Activated naive CD8-positive, alpha-beta T cell treated with anti-CD3 and anti-CD28 coated beads, Interleukin-2, amount 10 ng/mL, durations not matched to agents 7 days and 5 days (primary cell): Measurements from ENCODE around the gene GATC. TPM values are rescaled to one million over a fixed set of nuclear protein-coding genes. Genes with fewer than 3 reads are reported as not detected.

ENCODE experiments used
- ATAC-seq: fragments of 150-1000 bp; cut with Tn5 transposase; one replicate; pipeline ENCODE4 v1.10.0; 2021; ENCODE audit warnings: low read depth, moderate library complexity
- POLR2A ChIA-PET: fragments of 350-600 bp; sonication (Branson Sonifier 250); formaldehyde crosslinking; loops from one replicate; lab custom pipeline; 2021; ENCODE audit warnings: antibody characterized with exemption; lab: Charles Lee
- DNase-seq: peaks from one replicate; pipeline ENCODE4 v3.0.0; 2021
- H3K27ac Mint-ChIP-seq: one replicate; pipeline ENCODE4 v1.8.0; 2022; ENCODE audit warnings: mild to moderate bottlenecking, mixed read lengths
- H3K27me3 Mint-ChIP-seq: one replicate; pipeline ENCODE4 v1.8.0; 2022; ENCODE audit warnings: mild to moderate bottlenecking, moderate library complexity, mixed read lengths
- H3K36me3 Mint-ChIP-seq: one replicate; pipeline ENCODE4 v1.8.0; 2021; ENCODE audit warnings: mild to moderate bottlenecking, mixed read lengths
- H3K4me1 Mint-ChIP-seq: one replicate; pipeline ENCODE4 v1.8.0; 2021; ENCODE audit warnings: mixed read lengths
- H3K4me3 Mint-ChIP-seq: one replicate; pipeline ENCODE4 v1.8.0; 2022; ENCODE audit warnings: mild to moderate bottlenecking, moderate library complexity, mixed read lengths
- H3K9me3 Mint-ChIP-seq: one replicate; pipeline ENCODE4 v1.8.0; 2021; ENCODE audit warnings: mixed read lengths
- total RNA-seq, 2 experiments: library from RNA; stranded (reverse); gene quantifications; one replicate each; pipeline ENCODE4 v1.2.3, GENCODE V29; 2021

Gene GATC, protein sequence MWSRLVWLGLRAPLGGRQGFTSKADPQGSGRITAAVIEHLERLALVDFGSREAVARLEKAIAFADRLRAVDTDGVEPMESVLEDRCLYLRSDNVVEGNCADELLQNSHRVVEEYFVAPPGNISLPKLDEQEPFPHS
- 10 to 100 TPM; 26.4 to 31.3 TPM for total RNA-seq

GRCh38 chr12:120445911-120446843 lies at the start of gene GATC, which contains the start of gene TRIAP1:
TSS of gene GATC (plus strand) at chr12:120446444. CDS start at chr12:120446481, 37 bp downstream.
TSS of gene TRIAP1 (minus strand) at chr12:120446384. CDS start at chr12:120446372, 12 bp downstream.
- Mint-ChIP-seq H3K4me3 (peak within 1 kb of the TSS; percentile 92), H3K36me3 (peaks cover 26% of the 10 kb centered on the region), H3K4me1 (peaks cover 24% of the 10 kb centered on the region), H3K27me3 (no peaks in the 10 kb centered on the region), H3K27ac (peak within 1 kb of the TSS; percentile 96), H3K9me3 (no peaks in the 10 kb centered on the region)
- DNase-seq (peak; percentile 92), ATAC-seq (peak; percentile 95)
- POLR2A ChIA-PET: interaction anchor here (0.5 kb wide), 1 partner anchor 132 kb away, joined by 3 read pairs; no protein-coding TSS in a partner anchor

GRCh38 chr12:120397824-120398540 lies 48.3 kb upstream of the GATC start:
- ATAC-seq: no peak
- Mint-ChIP-seq H3K4me1 (peaks cover 4% of the 10 kb centered on the region), H3K9me3 (no peaks in the 10 kb centered on the region), H3K36me3 (no peaks in the 10 kb centered on the region), H3K27me3 (peaks cover 36% of the 10 kb centered on the region), H3K27ac (no peak overlapping the region), H3K4me3 (no peak overlapping the region)
- no peak for DNase-seq
- POLR2A ChIA-PET: no interaction called here

GRCh38 chr12:120399531-120399930 lies 46.7 kb upstream of the GATC start:
- Mint-ChIP-seq H3K27ac (no peak overlapping the region), H3K4me1 (peaks cover 4% of the 10 kb centered on the region), H3K9me3 (no peaks in the 10 kb centered on the region), H3K27me3 (peaks cover 34% of the 10 kb centered on the region), H3K36me3 (no peaks in the 10 kb centered on the region), H3K4me3 (no peak overlapping the region)
- no peak for ATAC-seq
- POLR2A ChIA-PET: no interaction called here
- no peak for DNase-seq

GRCh38 chr12:120402217-120402616 lies 44.0 kb upstream of the GATC start:
- ATAC-seq (no peak), DNase-seq (no peak)
- Mint-ChIP-seq H3K36me3 (no peaks in the 10 kb centered on the region), H3K9me3 (no peaks in the 10 kb centered on the region), H3K27me3 (peaks cover 19% of the 10 kb centered on the region), H3K4me3 (no peak overlapping the region), H3K4me1 (no peaks in the 10 kb centered on the region), H3K27ac (no peak overlapping the region)
- POLR2A ChIA-PET: no interaction called here

GRCh38 chr12:120403869-120404268 lies 42.4 kb upstream of the GATC start:
- Mint-ChIP-seq H3K27ac (no peak overlapping the region), H3K4me1 (no peaks in the 10 kb centered on the region), H3K36me3 (no peaks in the 10 kb centered on the region), H3K4me3 (no peak overlapping the region), H3K27me3 (peaks cover 16% of the 10 kb centered on the region), H3K9me3 (no peaks in the 10 kb centered on the region)
- ATAC-seq (no peak), DNase-seq (no peak)
- POLR2A ChIA-PET: no interaction called here

- Mint-ChIP-seq H3K9me3 (no peaks in the 10 kb centered on the region), H3K27ac (no peak overlapping the region)
These were observed 42.0 kb upstream of the GATC start for GRCh38 chr12:120404271-120404670.

GRCh38 chr12:120406069-120406468 lies 40.2 kb upstream of the GATC start:
- peaks cover 7% of the 10 kb centered on the region for H3K27me3 Mint-ChIP-seq
- H3K27ac Mint-ChIP-seq: no peak overlapping the region
- H3K4me3 Mint-ChIP-seq: no peak overlapping the region
- no peaks in the 10 kb centered on the region for H3K36me3 Mint-ChIP-seq
- POLR2A ChIA-PET: interaction anchor here (0.5 kb wide), 1 partner anchor 19 kb away, joined by 4 read pairs; no protein-coding TSS in a partner anchor
- ATAC-seq (no peak), DNase-seq (no peak)
- no peaks in the 10 kb centered on the region for H3K9me3 Mint-ChIP-seq
- no peaks in the 10 kb centered on the region for H3K4me1 Mint-ChIP-seq

More at GRCh38 chr12:120404271-120404670, 42.0 kb upstream of the GATC start:
- ATAC-seq: no peak
- Mint-ChIP-seq H3K27me3 (peaks cover 13% of the 10 kb centered on the region), H3K36me3 (no peaks in the 10 kb centered on the region), H3K4me1 (no peaks in the 10 kb centered on the region), H3K4me3 (no peak overlapping the region)
- no peak for DNase-seq
- POLR2A ChIA-PET: no interaction called here

DNA sequence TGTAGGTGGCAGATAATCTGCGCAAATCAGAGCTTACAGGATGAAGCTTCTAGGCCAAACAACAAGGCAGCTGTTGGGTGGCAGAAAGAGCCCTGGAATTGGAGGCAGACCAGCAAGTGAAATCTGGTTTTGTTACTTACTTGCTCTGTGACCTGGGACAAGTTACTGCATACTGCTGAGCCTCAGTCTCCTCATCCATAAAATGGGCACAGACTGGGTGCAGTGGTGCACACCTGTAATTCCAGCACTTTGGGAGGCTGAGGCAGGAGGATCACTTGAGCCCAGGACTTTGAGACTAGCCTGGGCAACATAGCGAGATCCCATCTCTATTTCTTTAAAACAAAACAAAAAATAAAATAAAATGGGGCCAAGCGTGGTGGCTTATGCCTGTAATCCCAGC lies 39.7 kb upstream of the GATC start:
- Mint-ChIP-seq H3K27ac (no peak overlapping the region), H3K27me3 (peaks cover 7% of the 10 kb centered on the region), H3K9me3 (no peaks in the 10 kb centered on the region), H3K4me3 (no peak overlapping the region), H3K4me1 (no peaks in the 10 kb centered on the region), H3K36me3 (no peaks in the 10 kb centered on the region)
- POLR2A ChIA-PET: no interaction called here
- DNase-seq: no peak
- no peak for ATAC-seq

GRCh38 chr12:120408771-120409170 lies 37.5 kb upstream of the GATC start:
- H3K4me3 Mint-ChIP-seq: no peak overlapping the region
- DNase-seq (no peak), ATAC-seq (no peak)
- POLR2A ChIA-PET: no interaction called here
- no peaks in the 10 kb centered on the region for H3K4me1 Mint-ChIP-seq
- H3K27me3 Mint-ChIP-seq: peaks cover 4% of the 10 kb centered on the region
- H3K9me3 Mint-ChIP-seq: no peaks in the 10 kb centered on the region
- no peaks in the 10 kb centered on the region for H3K36me3 Mint-ChIP-seq
- H3K27ac Mint-ChIP-seq: no peak overlapping the region

- Mint-ChIP-seq H3K27me3 (peaks cover 8% of the 10 kb centered on the region), H3K4me3 (no peak overlapping the region), H3K4me1 (no peaks in the 10 kb centered on the region), H3K36me3 (no peaks in the 10 kb centered on the region), H3K9me3 (no peaks in the 10 kb centered on the region), H3K27ac (no peak overlapping the region)
- POLR2A ChIA-PET: no interaction called here
- ATAC-seq: no peak
- no peak for DNase-seq
These were observed 33.8 kb upstream of the GATC start for GRCh38 chr12:120412421-120412820.

GRCh38 chr12:120413901-120414695 lies 32.1 kb upstream of the GATC start:
- no peak for DNase-seq
- Mint-ChIP-seq H3K36me3 (no peaks in the 10 kb centered on the region), H3K9me3 (no peaks in the 10 kb centered on the region), H3K4me3 (no peak overlapping the region), H3K4me1 (no peaks in the 10 kb centered on the region), H3K27ac (no peak overlapping the region), H3K27me3 (peaks cover 12% of the 10 kb centered on the region)
- POLR2A ChIA-PET: no interaction called here
- no peak for ATAC-seq

DNA sequence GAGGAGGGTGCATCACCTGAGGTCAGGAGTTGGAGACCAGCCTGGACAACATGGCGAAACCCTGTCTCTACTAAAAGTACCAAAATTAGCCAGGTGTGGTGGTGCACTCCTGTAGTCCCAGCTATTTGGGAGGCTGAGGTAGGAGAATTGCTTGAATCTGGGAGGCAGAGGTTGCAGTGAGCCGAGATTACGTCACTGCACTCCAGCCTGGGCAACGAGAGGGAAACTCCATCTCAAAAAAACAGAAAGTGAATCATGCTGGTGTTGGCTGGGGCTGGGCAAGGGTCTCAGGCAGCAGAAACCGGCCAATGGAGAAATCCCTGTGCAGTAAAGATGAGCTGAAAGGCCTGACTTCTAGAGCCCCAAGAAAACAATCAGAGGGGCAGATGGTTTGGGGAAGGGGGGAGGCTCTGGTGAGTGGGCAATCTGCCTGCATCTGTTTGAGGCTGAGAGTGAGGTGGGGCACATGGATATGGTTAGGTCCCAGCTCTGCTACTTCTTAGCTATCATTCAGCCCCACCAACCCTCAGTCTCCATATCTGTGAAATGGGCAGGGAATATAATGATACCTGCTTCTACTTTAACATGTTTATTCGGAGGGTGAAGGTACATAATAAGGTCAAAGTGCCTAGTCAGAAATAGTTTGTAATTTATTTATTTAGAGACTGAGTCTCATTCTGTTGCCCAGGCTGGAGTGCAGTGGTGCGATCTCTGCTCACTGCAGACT lies 29.6 kb upstream of the GATC start:
- Mint-ChIP-seq H3K27me3 (peaks cover 14% of the 10 kb centered on the region), H3K27ac (no peak overlapping the region), H3K4me3 (no peak overlapping the region), H3K36me3 (no peaks in the 10 kb centered on the region), H3K9me3 (no peaks in the 10 kb centered on the region), H3K4me1 (no peaks in the 10 kb centered on the region)
- no peak for ATAC-seq
- DNase-seq: no peak
- POLR2A ChIA-PET: no interaction called here
